Stimulated activated CD8-positive, alpha-beta memory T cell treated with anti-CD3 and anti-CD28 coated beads, Interleukin-2, amount 100 ng/mL, for 48 hours (primary cell): ENCODE measurements around the gene TNNC2.
"Not testable (repeated sequence)": the region's sequence is repeated elsewhere in the genome, so short reads cannot be mapped to it uniquely, and the experiment has no call there.

Experiments
- DNase-seq, 2 donors: peaks; one replicate each; pipeline ENCODE4 v3.0.0-alpha.2; 2020; ENCODE audit warnings: low read depth in 2 of 2

Gene TNNC2

GRCh38 chr20:45848969-45849582 is 22.0 kb upstream of the TNNC2 start:
- DNase-seq = no peak

GRCh38 chr20:45848421-45848820 is 21.3 kb upstream of the TNNC2 start:
- no peak for DNase-seq

- no peak for DNase-seq
These were observed 18.3 kb upstream of the TNNC2 start for GRCh38 chr20:45845452-45845851.

- no peak for DNase-seq
These were observed 16.4 kb upstream of the TNNC2 start for GRCh38 chr20:45843506-45843905.

- no peak for DNase-seq
These were observed 15.2 kb upstream of the TNNC2 start for GRCh38 chr20:45842169-45842812.

- no peak for DNase-seq
These were observed 14.5 kb upstream of the TNNC2 start for GRCh38 chr20:45841407-45842129.

- no peak for DNase-seq
These were observed 13.6 kb upstream of the TNNC2 start for GRCh38 chr20:45840700-45841198.

GRCh38 chr20:45836841-45837240 is 9.7 kb upstream of the TNNC2 start:
- no peak for DNase-seq

GRCh38 chr20:45835825-45836224 is 8.7 kb upstream of the TNNC2 start:
- DNase-seq = no peak

GRCh38 chr20:45835329-45835765 is 8.2 kb upstream of the TNNC2 start:
- no peak for DNase-seq

- no peak for DNase-seq
These were observed 7.7 kb upstream of the TNNC2 start for GRCh38 chr20:45834797-45835161.

- DNase-seq = no peak
These were observed 7.0 kb upstream of the TNNC2 start for GRCh38 chr20:45833883-45834796.

GRCh38 chr20:45833030-45833882 is 6.1 kb upstream of the TNNC2 start, which contains the start of gene SNX21:
SNX21 (plus strand) TSS chr20:45833799; CDS start chr20:45833920, 121 bp downstream.
- DNase-seq = no peak

- no peak for DNase-seq
These were observed 5.5 kb upstream of the TNNC2 start for GRCh38 chr20:45832619-45833018.

GRCh38 chr20:45829673-45830106 is 2.6 kb upstream of the TNNC2 start:
- DNase-seq = not testable (repeated sequence)

GRCh38 chr20:45828589-45828988 is 1.5 kb upstream of the TNNC2 start:
- DNase-seq = no peak

GRCh38 chr20:45827712-45828111 is 600 bp upstream of the TNNC2 start:
- DNase-seq = no peak

GRCh38 chr20:45826381-45827019 is 612 bp downstream of the TNNC2 start:
- no peak for DNase-seq

GRCh38 chr20:45823949-45824835 is 2.9 kb downstream of the TNNC2 start:
- peak in 1 of 2 donors; percentile 38 for DNase-seq
